Measurements from ENCODE around the gene PHLDB3. TPM values are rescaled to one million over a fixed set of nuclear protein-coding genes. Genes with fewer than 3 reads are reported as not detected.
"Not testable (repeated sequence)": the region's sequence is repeated elsewhere in the genome, so short reads cannot be mapped to it uniquely, and the experiment has no call there.

The PHLDB3 gene
- total RNA-seq, 1 experiment from 2014 or later, result 33.1 TPM

- H3K27me3 Mint-ChIP-seq (ENCODE audit: insufficient read depth, unreplicated experiment), result no peaks in the 10 kb centered on the region
- CTCF ChIA-PET, result interaction anchor here (0.6 to 2.2 kb wide), 6 partner anchors 8 to 93 kb away, joined by 3 to 9 read pairs (median 4); partner anchors contain the start of genes PHLDB3 and ZNF575
- TSS peak; percentile 17 for BruUV-seq (replicated peaks)
- H3K9me3 Mint-ChIP-seq (ENCODE audit: unreplicated experiment), result no peaks in the 10 kb centered on the region
- H3K4me1 Mint-ChIP-seq (ENCODE audit: low read depth, unreplicated experiment), result peaks cover 22% of the 10 kb centered on the region
- no peaks in the 10 kb centered on the region for H3K9me3 ChIP-seq
- peaks cover 15% of the 10 kb centered on the region for H3K4me1 ChIP-seq
- DNase-seq, result peak; percentile 75 to 89
- intact Hi-C loops (cut with micrococcal nuclease; ENCODE audit: unreplicated experiment), result loop anchor here (1.0 to 5.0 kb wide), 2 partner anchors 8 to 63 kb away; partner anchors contain the start of gene ZNF575
- POLR2A ChIA-PET, result interaction anchor here (0.6 to 1.1 kb wide), 2 partner anchors 21 to 51 kb away, joined by 3 to 4 read pairs; partner anchors contain the start of gene PHLDB3
- H3K36me3 Mint-ChIP-seq (ENCODE audit: insufficient read depth, unreplicated experiment), result peaks cover 18% of the 10 kb centered on the region
- H3K4me3 Mint-ChIP-seq (ENCODE audit: unreplicated experiment), result peak overlapping the region; percentile 98
- peak overlapping the region; percentile 85 for H3K4me3 ChIP-seq (ENCODE audit: low read depth, low read length)
- H3K27ac Mint-ChIP-seq (ENCODE audit: unreplicated experiment), result peak overlapping the region; percentile 93
- no peak for TF ChIP-seq CTCF (IDR thresholded peaks at IDR 0.05; ENCODE audit: insufficient read depth in 1 of 2, low read depth in 1 of 2, low read length in 1 of 2, severe bottlenecking in 1 of 2, unreplicated experiment in 1 of 2)
- H3K27me3 ChIP-seq (replicated peaks; ENCODE audit: control insufficient read depth, insufficient read depth, low read length), result no peaks in the 10 kb centered on the region
- H3K36me3 ChIP-seq (ENCODE audit: control insufficient read depth, insufficient read depth, low read length), result no peaks in the 10 kb centered on the region; the same call in 1 of the 2 replicates
Measured at GRCh38 chr19:43524922-43525835, 20.6 kb upstream of the PHLDB3 start.

DNA sequence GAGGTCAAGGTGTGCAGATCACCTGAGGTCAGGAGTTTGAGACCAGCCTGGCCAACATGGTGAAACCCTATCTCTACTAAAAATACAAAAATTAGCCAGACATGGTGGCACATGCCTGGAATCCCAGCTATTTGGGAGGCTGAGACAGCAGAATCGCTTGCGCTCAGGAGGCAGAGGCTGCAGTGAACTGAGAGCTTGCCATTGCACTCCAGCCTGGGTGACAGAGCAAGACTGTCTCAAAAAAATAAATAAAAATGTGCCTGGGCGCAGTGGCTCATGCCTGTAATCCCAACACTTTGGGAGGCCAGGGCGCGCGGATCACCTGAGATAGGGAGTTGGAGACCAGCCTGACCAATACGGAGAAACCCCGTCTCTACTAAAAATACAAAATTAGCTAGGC is 19.1 kb upstream of the PHLDB3 start:
- H3K4me1 Mint-ChIP-seq (ENCODE audit: low read depth, unreplicated experiment), result peaks cover 30% of the 10 kb centered on the region
- H3K9me3 Mint-ChIP-seq (ENCODE audit: unreplicated experiment); POLR2A ChIA-PET; H3K36me3 ChIP-seq (ENCODE audit: control insufficient read depth, insufficient read depth, low read length); H3K4me3 Mint-ChIP-seq (ENCODE audit: unreplicated experiment); DNase-seq; H3K27me3 ChIP-seq (replicated peaks; ENCODE audit: control insufficient read depth, insufficient read depth, low read length); H3K27ac Mint-ChIP-seq (ENCODE audit: unreplicated experiment); H3K9me3 ChIP-seq; H3K27me3 Mint-ChIP-seq (ENCODE audit: insufficient read depth, unreplicated experiment); intact Hi-C loops (cut with micrococcal nuclease; ENCODE audit: unreplicated experiment); H3K4me3 ChIP-seq (ENCODE audit: low read depth, low read length); BruUV-seq (replicated peaks): not testable (repeated sequence)
- CTCF ChIA-PET, result interaction anchor here (1.4 kb wide), 1 partner anchor 77 kb away, joined by 4 read pairs; no protein-coding TSS in a partner anchor
- H3K4me1 ChIP-seq, result peaks cover 15% of the 10 kb centered on the region
- H3K36me3 Mint-ChIP-seq (ENCODE audit: insufficient read depth, unreplicated experiment), result peaks cover 28% of the 10 kb centered on the region

GRCh38 chr19:43522929-43523328 is 18.4 kb upstream of the PHLDB3 start:
- CTCF ChIA-PET, result interaction anchor here (1.4 kb wide), 1 partner anchor 76 kb away, joined by 4 read pairs; no protein-coding TSS in a partner anchor
- TSS peak; percentile 6 for BruUV-seq (replicated peaks)

More at GRCh38 chr19:43522929-43523328, 18.4 kb upstream of the PHLDB3 start:
- peaks cover 30% of the 10 kb centered on the region for H3K4me1 Mint-ChIP-seq (ENCODE audit: low read depth, unreplicated experiment)
- H3K27ac Mint-ChIP-seq (ENCODE audit: unreplicated experiment), result no peak overlapping the region
- H3K4me3 Mint-ChIP-seq (ENCODE audit: unreplicated experiment), result no peak overlapping the region
- H3K4me3 ChIP-seq (ENCODE audit: low read depth, low read length), result no peak overlapping the region
- no peaks in the 10 kb centered on the region for H3K9me3 Mint-ChIP-seq (ENCODE audit: unreplicated experiment)
- POLR2A ChIA-PET, result no interaction called here
- no peaks in the 10 kb centered on the region for H3K27me3 ChIP-seq (replicated peaks; ENCODE audit: control insufficient read depth, insufficient read depth, low read length)
- intact Hi-C loops (cut with micrococcal nuclease; ENCODE audit: unreplicated experiment), result no loop called here
- no peaks in the 10 kb centered on the region for H3K9me3 ChIP-seq
- peaks cover 15% of the 10 kb centered on the region for H3K4me1 ChIP-seq
- no peaks in the 10 kb centered on the region for H3K27me3 Mint-ChIP-seq (ENCODE audit: insufficient read depth, unreplicated experiment)
- TF ChIP-seq CTCF (IDR thresholded peaks at IDR 0.05; ENCODE audit: insufficient read depth in 1 of 2, low read depth in 1 of 2, low read length in 1 of 2, severe bottlenecking in 1 of 2, unreplicated experiment in 1 of 2), result no peak
- no peaks in the 10 kb centered on the region; the same call in 1 of the 2 replicates for H3K36me3 ChIP-seq (ENCODE audit: control insufficient read depth, insufficient read depth, low read length)
- peaks cover 28% of the 10 kb centered on the region for H3K36me3 Mint-ChIP-seq (ENCODE audit: insufficient read depth, unreplicated experiment)
- no peak for DNase-seq

Data from Caco-2 (cell line).